ENCODE measurements around the gene DEPP1.

DEPP1 gene

GRCh38 chr10:44960482-44961229 lies 18.0 kb downstream of the DEPP1 start:
- Histone ChIP-seq H3K27me3 (ENCODE audit: control insufficient read depth, low read length) (no peaks in the 10 kb centered on the region), H3K4me2 (ENCODE audit: low read length) (peak overlapping the region; percentile 26), H4K20me1 (ENCODE audit: control insufficient read depth, insufficient read depth, low read depth, low read length) (no peaks in the 10 kb centered on the region), H3K27ac (ENCODE audit: low read depth, low read length) (no peak overlapping the region), H3F3A (ENCODE audit: control insufficient read depth, insufficient read depth) (0 out of 2 replicates have a peak, but pooled peaks cover 5% of the 10 kb centered on the region), H3K9me3 (ENCODE audit: control insufficient read depth, insufficient read depth, low read length) (no peaks in the 10 kb centered on the region), H3K4me3 (ENCODE audit: low read length) (no peak overlapping the region), H3K9me2 (replicated peaks; ENCODE audit: control insufficient read depth, low read length) (no peaks in the 10 kb centered on the region), H3K36me3 (ENCODE audit: control insufficient read depth, low read length) (no peaks in the 10 kb centered on the region), H3K4me1 (ENCODE audit: control insufficient read depth, low read length) (peaks cover 65% of the 10 kb centered on the region), H3K79me2 (ENCODE audit: control insufficient read depth, low read length) (peaks cover 10% of the 10 kb centered on the region)
- TF ChIP-seq EZH2phosphoT487 (IDR thresholded peaks at IDR 0.05; ENCODE audit: borderline replicate concordance, low read length) (no peak), CTCF (IDR thresholded peaks at IDR 0.05; ENCODE audit: low read depth, low read length, poor library complexity, severe bottlenecking) (no peak)

- Histone ChIP-seq H3K9me3 (ENCODE audit: control insufficient read depth, insufficient read depth, low read length) (no peaks in the 10 kb centered on the region), H3K4me2 (ENCODE audit: low read length) (peak overlapping the region; percentile 81), H3K27me3 (ENCODE audit: control insufficient read depth, low read length) (no peaks in the 10 kb centered on the region), H3K4me1 (ENCODE audit: control insufficient read depth, low read length) (peaks cover 59% of the 10 kb centered on the region), H3K79me2 (ENCODE audit: control insufficient read depth, low read length) (peaks cover 10% of the 10 kb centered on the region), H3K4me3 (ENCODE audit: low read length) (peak overlapping the region; percentile 95), H3F3A (ENCODE audit: control insufficient read depth, insufficient read depth) (0 out of 2 replicates have a peak, but pooled peaks cover 5% of the 10 kb centered on the region), H3K27ac (ENCODE audit: low read depth, low read length) (no peak overlapping the region), H3K9me2 (replicated peaks; ENCODE audit: control insufficient read depth, low read length) (no peaks in the 10 kb centered on the region), H3K36me3 (ENCODE audit: control insufficient read depth, low read length) (no peaks in the 10 kb centered on the region), H4K20me1 (ENCODE audit: control insufficient read depth, insufficient read depth, low read depth, low read length) (no peaks in the 10 kb centered on the region)
- TF ChIP-seq CTCF (IDR thresholded peaks at IDR 0.05; ENCODE audit: low read depth, low read length, poor library complexity, severe bottlenecking): no peak
- no peak for TF ChIP-seq EZH2phosphoT487 (IDR thresholded peaks at IDR 0.05; ENCODE audit: borderline replicate concordance, low read length)
Measured at GRCh38 chr10:44960088-44960460, 18.5 kb downstream of the DEPP1 start.

GRCh38 chr10:44959247-44960087 lies 19.1 kb downstream of the DEPP1 start, which contains the start of gene RASSF4:
RASSF4 (plus strand) TSS chr10:44959802; CDS start chr10:44970203, 10,401 bp downstream.
- 0 out of 2 replicates have a peak, but pooled peaks cover 5% of the 10 kb centered on the region for H3F3A ChIP-seq (ENCODE audit: control insufficient read depth, insufficient read depth)
- no peaks in the 10 kb centered on the region for H3K9me3 ChIP-seq (ENCODE audit: control insufficient read depth, insufficient read depth, low read length)
- TF ChIP-seq EZH2phosphoT487 (IDR thresholded peaks at IDR 0.05; ENCODE audit: borderline replicate concordance, low read length) (no peak), CTCF (IDR thresholded peaks at IDR 0.05; ENCODE audit: low read depth, low read length, poor library complexity, severe bottlenecking) (no peak)
- H3K4me3 ChIP-seq (ENCODE audit: low read length): peak within 1 kb of the TSS; percentile 95
- H3K27me3 ChIP-seq (ENCODE audit: control insufficient read depth, low read length): no peaks in the 10 kb centered on the region
- H3K4me2 ChIP-seq (ENCODE audit: low read length): peak within 1 kb of the TSS; percentile 81
- peaks cover 10% of the 10 kb centered on the region for H3K79me2 ChIP-seq (ENCODE audit: control insufficient read depth, low read length)
- no peaks in the 10 kb centered on the region for H3K36me3 ChIP-seq (ENCODE audit: control insufficient read depth, low read length)
- H3K9me2 ChIP-seq (replicated peaks; ENCODE audit: control insufficient read depth, low read length): no peaks in the 10 kb centered on the region
- no peaks in the 10 kb centered on the region for H4K20me1 ChIP-seq (ENCODE audit: control insufficient read depth, insufficient read depth, low read depth, low read length)
- peaks cover 53% of the 10 kb centered on the region for H3K4me1 ChIP-seq (ENCODE audit: control insufficient read depth, low read length)
- no peak within 1 kb of the TSS for H3K27ac ChIP-seq (ENCODE audit: low read depth, low read length)
